B cell (primary cell): ENCODE data around the gene KIF13A. TPM values are rescaled to one million over a fixed set of nuclear protein-coding genes. Genes with fewer than 3 reads are reported as not detected.

Experiments
- ATAC-seq: fragments of 200-7000 bp; cut with Tn5 transposase; one replicate; pipeline ENCODE4 v1.10.0; 2021; ENCODE audit warnings: low read depth, mild to moderate bottlenecking, moderate number of reproducible peaks, moderate library complexity
- CTCF ChIA-PET: fragments of 350-600 bp; sonication (Branson Sonifier 250); formaldehyde crosslinking; loops from one replicate; lab custom pipeline; 2021; ENCODE audit warnings: antibody characterized with exemption, inconsistent platforms; lab: Charles Lee
- POLR2A ChIA-PET: fragments of 350-600 bp; sonication (Branson Sonifier 250); formaldehyde crosslinking; loops from one replicate; lab custom pipeline; 2021; ENCODE audit warnings: antibody characterized with exemption; lab: Charles Lee
- DNase-seq: peaks from one replicate; pipeline ENCODE4 v3.0.0; 2013
- H2AFZ ChIP-seq: 2 replicates; pipeline ENCODE4 v1.6.1; 2012; ENCODE audit warnings: mild to moderate bottlenecking, low read depth, low read length; ENCODE audit not compliant: insufficient read depth, poor library complexity, severe bottlenecking
- H3K27ac ChIP-seq, 2 donors: 1 replicate in 1 of 2; 2 replicates in 1 of 2; pipeline ENCODE4 v1.5.1; 2012 to 2013; ENCODE audit warnings: low read length in 2 of 2, mild to moderate bottlenecking in 2 of 2, moderate library complexity in 1 of 2
- H3K27me3 ChIP-seq, 4 experiments: fragments of 200-600 bp in 1 of 4; sonication (generic) in 1 of 4; replicated peaks in 1 of 4; 1 replicate in 2 of 4; 2 replicates in 2 of 4; pipeline versions ENCODE4 v1.6.1 to v1.7.0; 2013 to 2016; ENCODE audit warnings: low read length in 3 of 4, mild to moderate bottlenecking in 2 of 4, mixed read lengths in 1 of 4, moderate library complexity in 1 of 4; ENCODE audit not compliant: insufficient read depth in 4 of 4, control insufficient read depth in 3 of 4; ENCODE audit errors: control extremely low read depth in 1 of 4
- H3K36me3 ChIP-seq, 2 experiments: replicated peaks in 1 of 2; 1 replicate in 1 of 2; 2 replicates in 1 of 2; pipeline versions ENCODE4 v1.6.1 to v1.7.1; 2013; ENCODE audit warnings: low read length in 1 of 2; ENCODE audit not compliant: insufficient read depth in 2 of 2, control insufficient read depth in 1 of 2; ENCODE audit errors: control extremely low read depth in 1 of 2, extremely low read depth in 1 of 2
- H3K4me1 ChIP-seq, 2 donors: fragments of 200-600 bp in 1 of 2; sonication (generic) in 1 of 2; 1 replicate in 1 of 2; 2 replicates in 1 of 2; pipeline versions ENCODE4 v1.5.1 to v1.6.1; 2013 to 2017; ENCODE audit warnings: low read length in 2 of 2; ENCODE audit not compliant: control insufficient read depth in 2 of 2, insufficient read depth in 2 of 2
- H3K4me2 ChIP-seq: replicated peaks from 2 replicates; pipeline ENCODE3; 2012; ENCODE audit warnings: mild to moderate bottlenecking, low read depth, low read length; ENCODE audit not compliant: poor library complexity, severe bottlenecking
- H3K4me3 ChIP-seq, 5 experiments: fragments of 200-600 bp in 1 of 5; sonication (generic) in 1 of 5; 1 replicate in 3 of 5; 2 replicates in 2 of 5; pipeline versions ENCODE4 v1.5.1 to v1.7.0; 2011 to 2016; ENCODE audit warnings: low read length in 4 of 5, mild to moderate bottlenecking in 4 of 5, low read depth in 2 of 5, control low read depth in 1 of 5, moderate library complexity in 1 of 5; ENCODE audit not compliant: insufficient read depth in 1 of 5; ENCODE audit errors: control extremely low read depth in 1 of 5, extremely low read depth in 1 of 5
- H3K79me2 ChIP-seq: fragments of 200-600 bp; sonication (generic); one replicate; pipeline ENCODE4 v1.6.0; 2016; ENCODE audit warnings: low read length; ENCODE audit not compliant: control insufficient read depth, insufficient read depth
- H3K9ac ChIP-seq: fragments of 200-600 bp; sonication (generic); 2 replicates; pipeline ENCODE4 v1.6.1; 2017; ENCODE audit warnings: mild to moderate bottlenecking, low read length, moderate library complexity
- H3K9me3 ChIP-seq, 3 donors: one replicate each; pipeline versions ENCODE4 v1.6.1 to v1.7.1; 2013; ENCODE audit warnings: low read length in 2 of 3; ENCODE audit not compliant: control insufficient read depth in 2 of 3, insufficient read depth in 1 of 3; ENCODE audit errors: control extremely low read depth in 1 of 3
- H4K20me1 ChIP-seq: 2 replicates; pipeline ENCODE4 v1.6.0; 2012; ENCODE audit warnings: mild to moderate bottlenecking, low read length; ENCODE audit not compliant: insufficient read depth, control insufficient read depth, poor library complexity, severe bottlenecking
- H3K27ac Mint-ChIP-seq: one replicate; pipeline ENCODE4 v1.8.0; 2021; ENCODE audit warnings: mixed read lengths
- H3K27me3 Mint-ChIP-seq: one replicate; pipeline ENCODE4 v1.8.0; 2021; ENCODE audit warnings: mixed read lengths
- H3K4me1 Mint-ChIP-seq: one replicate; pipeline ENCODE4 v1.8.0; 2021; ENCODE audit warnings: mixed read lengths
- H3K4me3 Mint-ChIP-seq: one replicate; pipeline ENCODE4 v1.8.0; 2021; ENCODE audit warnings: mixed read lengths
- H3K9me3 Mint-ChIP-seq: one replicate; pipeline ENCODE4 v1.8.0; 2022; ENCODE audit warnings: mixed read lengths; ENCODE audit not compliant: insufficient read depth
- CTCF ChIP-seq: fragments of 200-600 bp; IDR thresholded peaks from one replicate; pipeline ENCODE4 v1.8.0; 2022; ENCODE audit warnings: antibody characterized with exemption, mild to moderate bottlenecking
- EZH2 ChIP-seq: IDR thresholded peaks from 2 replicates; pipeline ENCODE4 v1.6.1; 2012; ENCODE audit warnings: borderline replicate concordance, low read depth, mild to moderate bottlenecking, moderate library complexity, low read length; ENCODE audit not compliant: insufficient read depth, poor library complexity, severe bottlenecking
- WGBS: methylation state at CpG from one replicate; pipeline ENCODE4 v1.1.5; 2013; ENCODE audit warnings: missing lambda C conversion rate; ENCODE audit not compliant: insufficient coverage; 5-methylcytosine and 5-hydroxymethylcytosine counted together
- intact Hi-C: fragments of 100-400 bp; cut with micrococcal nuclease; formaldehyde crosslinking; loops from one replicate; pipeline ENCODE4 v1.10.0; 2022
- polyA plus RNA-seq: library from polyadenylated mRNA; depleted of rRNA; stranded (reverse); fragments of >200 nt; gene quantifications from 2 replicates; pipeline ENCODE4 v1.2.3, GENCODE V29; 2012
- total RNA-seq, 2 donors: library from RNA; stranded (reverse); fragments of 120-200 nt in 1 of 2; gene quantifications; 1 replicate in 1 of 2; 2 replicates in 1 of 2; pipeline versions ENCODE4 v1.2.3 to v1.2.4, GENCODE V29; 2013 to 2022

KIF13A gene
- total and polyA plus RNA-seq, 2 donors (not counting 1 experiment from before 2014, with no cell fraction given) = 2.1 to 23.4 TPM

GRCh38 chr6:17974570-17975368, 12.7 kb downstream of the KIF13A start:
- H3K4me1 Mint-ChIP-seq = no peaks in the 10 kb centered on the region
- H3K4me3 Mint-ChIP-seq = no peak overlapping the region
- H3K27me3 Mint-ChIP-seq = peaks cover 4% of the 10 kb centered on the region
- TF ChIP-seq EZH2 (no peak), CTCF (no peak)
- no peak overlapping the region for H2AFZ ChIP-seq
- no peak overlapping the region for H3K27ac ChIP-seq
- no peaks in the 10 kb centered on the region for H3K9me3 Mint-ChIP-seq
- no peak overlapping the region for H3K4me3 ChIP-seq
- H3K9me3 ChIP-seq = no peaks in the 10 kb centered on the region
- CTCF ChIA-PET = interaction anchor here (0.6 kb wide), 1 partner anchor 348 kb away, joined by 4 read pairs; no protein-coding TSS in a partner anchor
- intact Hi-C loops = no loop called here
- H3K36me3 ChIP-seq = no peaks in the 10 kb centered on the region
- no peak overlapping the region for H3K4me2 ChIP-seq
- H3K27me3 ChIP-seq = no peaks in the 10 kb centered on the region
- WGBS = 100% methylated on average over 5 of the region's 5 CpGs
- H3K4me1 ChIP-seq = no peaks in the 10 kb centered on the region
- no peaks in the 10 kb centered on the region for H3K79me2 ChIP-seq
- POLR2A ChIA-PET = no interaction called here
- H3K9ac ChIP-seq = no peak overlapping the region
- H4K20me1 ChIP-seq = no peaks in the 10 kb centered on the region
- H3K27ac Mint-ChIP-seq = no peak overlapping the region
- DNase-seq (no peak), ATAC-seq (no peak)

- peaks cover 4% of the 10 kb centered on the region for H3K27me3 Mint-ChIP-seq
- H3K27ac Mint-ChIP-seq = no peak overlapping the region
- no peaks in the 10 kb centered on the region for H4K20me1 ChIP-seq
- no peak for TF ChIP-seq CTCF
- no peak overlapping the region for H3K4me3 Mint-ChIP-seq
- CTCF ChIA-PET = no interaction called here
- H3K9ac ChIP-seq = no peak overlapping the region
- H3K4me1 ChIP-seq = no peaks in the 10 kb centered on the region
- WGBS = 100% methylated on average over 3 of the region's 5 CpGs
- POLR2A ChIA-PET = no interaction called here
- H3K4me1 Mint-ChIP-seq = no peaks in the 10 kb centered on the region
- no peak overlapping the region for H3K4me2 ChIP-seq
- H3K4me3 ChIP-seq = no peak overlapping the region
- no peaks in the 10 kb centered on the region for H3K36me3 ChIP-seq
- H3K9me3 Mint-ChIP-seq = no peaks in the 10 kb centered on the region
- no peaks in the 10 kb centered on the region for H3K9me3 ChIP-seq
- intact Hi-C loops = no loop called here
- H2AFZ ChIP-seq = no peak overlapping the region
- ATAC-seq (no peak), DNase-seq (no peak)
- H3K27me3 ChIP-seq = no peaks in the 10 kb centered on the region
- H3K79me2 ChIP-seq = no peaks in the 10 kb centered on the region
- H3K27ac ChIP-seq = no peak overlapping the region
These were observed 14.3 kb downstream of the KIF13A start for GRCh38 chr6:17972978-17973622.
